GM12872 (cell line): ENCODE measurements around the gene GRK3.

ENCODE experiments used
- CTCF ChIP-seq: IDR thresholded peaks from 3 replicates; pipeline ENCODE4 v1.5.1; 2011; ENCODE audit warnings: low read depth, mild to moderate bottlenecking, low read length, moderate library complexity; ENCODE audit not compliant: insufficient read depth

Gene GRK3

DNA sequence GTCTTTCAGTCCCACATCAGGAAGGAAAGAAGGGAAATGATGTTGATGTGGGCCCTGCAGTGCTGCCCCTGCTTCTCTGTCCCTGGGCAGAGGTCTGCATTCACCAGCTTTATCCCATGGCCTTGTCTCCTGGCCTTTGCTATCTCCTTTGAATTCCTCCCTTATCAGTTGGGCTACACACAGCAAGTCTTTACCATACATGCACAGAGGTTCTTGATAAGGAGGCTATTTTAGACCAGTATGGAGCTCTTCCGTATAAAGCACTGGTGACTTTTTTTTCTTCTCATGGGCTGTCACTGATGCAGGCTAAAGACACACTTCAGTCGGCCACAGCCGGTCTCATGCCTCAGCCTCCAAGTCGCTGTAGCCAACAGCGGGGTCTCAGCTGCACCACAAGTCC, 197.7 kb downstream of the GRK3 start:
- no peak for TF ChIP-seq CTCF

DNA sequence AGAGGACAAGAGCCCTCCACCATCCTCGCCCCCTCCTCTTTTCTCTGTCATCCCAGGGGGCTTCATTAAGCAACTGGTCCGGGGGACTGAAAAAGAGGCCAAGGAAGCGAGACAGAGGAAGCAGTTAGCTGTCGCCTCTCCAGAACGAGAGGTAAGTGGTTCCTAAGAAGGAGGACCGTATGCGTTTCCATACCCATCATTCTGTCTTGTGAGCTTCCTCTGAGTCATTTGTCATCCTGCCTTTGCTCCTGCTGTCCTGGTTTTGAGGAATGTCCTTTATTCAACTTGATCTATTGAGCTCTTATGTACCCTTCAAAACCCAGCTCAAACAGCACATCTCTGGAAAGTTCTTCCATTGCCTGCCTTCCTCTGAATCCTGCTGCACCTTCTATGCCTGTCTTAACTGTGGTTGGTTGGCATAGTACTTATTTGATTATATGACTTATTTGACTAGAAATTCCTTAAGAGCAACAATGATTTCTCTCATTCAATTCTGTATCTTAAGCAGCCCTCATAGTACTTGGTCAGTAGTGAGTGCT, 198.8 kb downstream of the GRK3 start:
- TF ChIP-seq CTCF, result no peak

DNA sequence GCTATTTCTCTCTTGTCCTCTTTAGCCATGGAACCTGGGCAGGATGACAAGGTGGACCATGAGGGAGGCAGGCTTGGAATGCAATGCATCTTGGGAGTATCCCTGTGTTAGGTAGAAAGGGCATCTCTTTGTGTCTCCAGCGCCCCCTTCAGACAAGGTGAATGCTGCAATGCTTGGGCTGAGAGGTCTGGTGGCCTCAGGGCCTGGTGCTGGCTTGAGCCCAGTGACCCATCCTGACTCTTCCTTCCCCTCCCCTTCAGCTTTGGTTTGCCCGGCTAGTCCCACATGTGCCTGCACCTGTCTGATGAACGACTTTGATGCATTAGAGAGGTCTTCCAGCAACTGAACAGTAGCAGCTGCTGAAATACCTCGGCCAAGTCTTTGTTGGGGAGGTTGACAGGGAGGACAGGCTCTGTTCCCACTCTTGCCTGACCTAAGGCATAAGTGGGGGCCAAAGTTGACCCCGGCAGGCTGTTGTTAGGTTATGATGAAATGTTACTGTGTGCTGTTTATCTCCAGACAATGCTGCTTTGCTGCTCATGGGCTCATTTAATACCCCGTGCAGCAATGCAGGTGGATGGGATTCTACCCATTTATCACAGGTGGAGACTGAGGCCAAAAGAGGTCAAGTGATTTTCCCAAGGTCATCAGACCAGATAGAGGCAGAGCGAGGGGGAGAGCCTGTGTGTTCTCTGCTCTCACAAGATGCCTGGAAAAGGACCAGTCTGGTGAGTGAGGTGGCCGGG, 200.0 kb downstream of the GRK3 start:
- no peak for TF ChIP-seq CTCF

DNA sequence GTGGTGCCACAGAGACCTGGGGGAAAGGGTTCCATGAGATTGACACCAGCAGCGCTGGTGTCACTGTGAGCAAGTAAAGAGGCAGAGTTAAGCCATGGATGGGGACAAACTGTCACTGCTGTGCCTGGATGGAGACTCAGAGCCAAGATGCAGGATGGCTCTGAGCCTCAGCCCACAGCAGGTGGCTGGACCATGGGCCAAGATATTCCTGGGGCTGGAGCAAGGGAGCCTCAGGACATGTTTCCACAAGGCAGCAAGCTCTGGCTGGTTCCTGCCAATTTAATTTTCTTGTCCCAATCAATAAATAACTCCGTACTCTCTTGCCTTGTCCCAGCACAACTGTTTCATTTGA, 200.5 kb downstream of the GRK3 start:
- TF ChIP-seq CTCF, result no peak

DNA sequence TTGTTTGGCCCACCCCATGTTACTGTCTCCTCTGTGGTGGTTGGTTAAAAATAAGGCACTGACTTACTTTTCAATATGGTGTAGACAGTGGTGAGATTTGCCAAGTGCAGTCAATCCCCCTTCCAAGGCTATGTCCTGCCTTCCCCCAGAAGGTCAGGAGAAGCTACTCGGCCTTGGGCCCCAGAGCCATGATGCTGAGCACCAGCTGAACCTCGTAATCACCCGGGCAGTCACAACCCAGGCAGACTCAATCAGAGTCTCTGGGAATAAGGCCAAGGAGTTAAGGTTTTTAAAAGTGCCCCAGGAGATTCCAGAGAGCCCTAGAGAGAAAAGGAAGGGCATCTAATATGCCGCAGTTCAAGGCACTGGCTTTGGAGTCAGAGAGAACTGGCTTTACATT, 201.3 kb downstream of the GRK3 start:
- TF ChIP-seq CTCF, result no peak

GRCh38 chr22:25766418-25766817, 201.9 kb downstream of the GRK3 start:
- TF ChIP-seq CTCF, result no peak

DNA sequence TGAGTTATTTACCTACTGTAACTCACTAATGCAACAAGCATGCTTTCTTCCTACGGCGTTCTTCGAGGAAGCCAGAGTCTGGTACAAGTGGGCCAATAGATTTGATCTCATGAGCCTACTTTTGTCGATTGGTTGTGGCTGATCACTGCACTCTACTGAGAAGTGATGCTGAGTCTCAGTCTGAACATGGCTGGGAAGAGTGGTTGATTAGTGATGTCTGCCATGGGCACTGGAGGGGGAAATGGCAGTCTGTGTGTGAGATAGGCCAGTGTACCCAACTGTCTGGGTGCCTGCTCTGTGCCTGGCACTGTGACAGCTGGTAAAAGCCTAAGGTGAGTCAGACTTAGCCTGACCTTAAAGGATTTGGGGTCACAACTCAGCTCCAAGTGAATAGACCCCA, 205.9 kb downstream of the GRK3 start:
- TF ChIP-seq CTCF, result no peak
